NCI-H146 (cell line): Measurements from ENCODE around the gene TMEM203.

ENCODE experiments used
- DNase-seq: peaks from one replicate; lab custom pipeline; 2025; lab: John Stamatoyannopoulos, UW

TMEM203 gene

DNA sequence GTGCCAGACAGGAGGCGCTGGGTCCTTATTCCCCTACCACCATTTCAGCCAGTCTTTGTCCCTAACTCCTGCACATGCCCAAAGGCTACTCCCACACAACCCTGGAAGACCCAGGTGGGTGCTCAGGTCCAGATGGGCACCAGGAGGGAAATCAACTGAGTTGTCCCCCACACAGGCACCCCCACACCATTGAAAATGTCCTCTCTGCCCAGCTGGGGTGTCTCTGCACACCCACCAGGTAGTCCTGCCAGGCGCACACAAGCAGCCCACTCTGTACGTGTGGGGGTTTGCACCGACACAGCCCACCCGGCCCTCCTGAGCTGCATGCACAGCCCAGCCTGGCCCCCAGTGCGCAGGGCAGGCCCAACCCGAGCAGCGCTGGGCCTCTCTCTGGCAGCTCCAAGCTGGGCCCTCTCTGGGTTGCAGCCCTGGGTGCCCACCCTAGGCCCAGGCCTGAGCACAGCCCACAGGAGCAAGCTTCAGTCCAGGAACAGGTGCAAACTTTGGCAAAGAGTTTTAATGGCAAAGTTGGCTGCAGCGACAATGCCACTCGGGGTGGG lies 14.4 kb upstream of the TMEM203 start:
- no peak for DNase-seq

DNA sequence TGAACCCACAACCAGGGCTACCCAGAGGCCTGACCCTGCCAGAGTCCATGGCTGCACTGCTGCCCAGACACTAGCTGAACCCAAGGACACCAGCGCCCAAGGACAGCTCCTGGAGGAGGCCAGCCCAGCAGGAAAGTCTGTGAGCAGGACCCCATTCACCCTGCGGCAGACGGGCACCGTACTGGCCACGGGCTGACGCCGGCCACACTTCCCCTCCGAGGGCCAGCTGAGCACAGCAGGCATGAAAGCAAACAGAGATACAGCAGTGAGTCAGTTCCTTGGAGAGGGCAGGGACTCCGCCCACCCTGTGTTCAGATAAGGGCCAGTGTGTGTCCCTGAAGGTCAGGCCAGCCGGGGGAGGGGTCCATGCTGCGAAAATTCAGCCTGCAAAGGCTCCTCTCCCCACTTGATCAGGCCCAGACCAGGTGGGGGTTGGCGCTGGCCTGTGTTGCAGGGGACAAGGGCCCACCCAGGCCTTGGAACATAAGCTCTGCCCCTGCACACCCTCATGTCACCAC lies 13.4 kb upstream of the TMEM203 start:
- peak; percentile 33 for DNase-seq

- DNase-seq: no peak
Observed at GRCh38 chr9:137218212-137218753, 12.8 kb upstream of the TMEM203 start.

DNA sequence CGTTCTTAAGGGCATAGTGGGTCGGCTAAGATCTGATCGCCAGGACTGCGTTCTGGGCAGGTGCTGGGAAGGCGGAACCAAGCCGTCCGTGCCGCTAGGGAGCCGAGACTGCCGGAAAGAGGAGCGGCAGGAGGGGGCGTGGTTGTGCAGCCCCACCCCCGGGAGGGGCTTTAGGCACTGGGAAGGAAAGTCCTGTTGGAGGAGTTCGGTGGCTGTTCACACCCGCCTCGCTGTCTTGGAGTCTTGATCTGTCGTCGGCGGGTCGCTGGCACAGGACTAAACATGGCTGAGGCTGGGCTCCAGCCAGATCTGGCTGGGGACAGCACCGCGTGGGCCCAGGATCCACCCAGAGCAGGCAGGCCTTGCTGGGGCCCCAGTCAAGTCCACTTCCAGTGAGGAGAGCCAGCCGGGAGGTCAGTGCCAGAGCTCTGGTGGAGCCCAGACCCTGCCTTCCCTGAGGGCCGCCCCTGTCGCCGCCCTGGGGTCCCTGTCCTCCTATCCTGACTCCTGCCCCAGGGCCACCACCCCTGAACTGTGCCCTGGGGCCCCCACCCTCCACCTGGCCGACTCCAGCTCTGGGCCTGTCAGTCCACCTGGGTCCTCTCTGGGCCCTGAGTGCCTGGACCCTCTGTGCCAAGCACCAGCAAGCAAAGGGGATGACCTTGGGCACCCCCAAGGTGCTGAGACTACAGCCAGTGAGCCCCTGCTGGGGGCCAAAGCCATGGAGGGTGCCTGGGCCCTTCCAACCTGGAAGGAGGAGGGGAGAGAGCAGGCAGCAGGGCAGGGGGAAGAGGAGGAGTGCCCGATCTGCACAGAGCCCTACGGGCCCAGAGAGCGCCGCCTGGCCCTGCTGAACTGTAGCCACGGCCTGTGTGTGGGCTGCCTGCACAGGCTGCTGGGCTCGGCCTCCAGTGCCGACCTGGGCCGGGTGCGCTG lies 12.1 kb upstream of the TMEM203 start:
- no peak for DNase-seq

DNA sequence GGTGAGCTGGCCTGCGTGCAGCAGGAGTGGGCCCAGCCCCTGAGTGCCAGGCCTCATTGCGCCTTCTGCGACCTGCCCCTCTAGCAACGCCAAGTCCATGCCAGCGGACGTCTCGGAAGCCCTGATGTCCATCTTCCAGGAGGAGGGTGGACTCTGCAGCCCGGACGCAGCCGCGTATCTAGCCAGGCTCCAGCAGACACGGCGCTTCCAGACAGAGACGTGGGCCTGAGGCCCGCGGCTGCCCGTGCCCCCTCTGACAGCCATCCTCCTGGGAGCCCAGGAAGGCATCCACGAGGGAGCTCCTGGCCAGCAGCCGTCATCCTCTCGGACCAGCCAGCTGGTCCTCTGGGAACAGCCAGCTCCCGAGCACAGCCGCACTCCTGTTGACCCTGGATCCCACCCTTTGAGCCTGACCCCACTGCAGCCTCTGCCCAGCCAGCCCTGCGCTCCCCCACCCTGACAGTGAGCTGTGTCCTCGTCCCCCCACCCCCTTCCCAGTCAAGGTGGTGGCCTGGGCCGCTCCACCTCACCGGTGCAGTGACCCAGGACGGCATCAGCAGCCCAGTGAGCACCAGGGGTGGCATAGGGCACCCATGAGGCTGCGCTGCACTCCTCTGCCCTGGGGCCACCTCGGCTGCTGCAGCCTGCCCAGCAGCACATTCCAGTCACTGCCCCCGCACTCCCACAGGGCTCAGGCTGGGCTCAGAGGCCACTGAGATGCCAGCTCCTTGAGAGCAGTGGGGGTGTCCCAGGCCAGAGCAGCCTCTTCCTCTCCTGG lies 10.9 kb upstream of the TMEM203 start:
- no peak for DNase-seq

GRCh38 chr9:137215196-137215986 lies 9.9 kb upstream of the TMEM203 start:
- DNase-seq: no peak

- DNase-seq: no peak
Observed at GRCh38 chr9:137214620-137215019, 9.2 kb upstream of the TMEM203 start.

GRCh38 chr9:137213160-137214060 lies 8.0 kb upstream of the TMEM203 start:
- DNase-seq: no peak

DNA sequence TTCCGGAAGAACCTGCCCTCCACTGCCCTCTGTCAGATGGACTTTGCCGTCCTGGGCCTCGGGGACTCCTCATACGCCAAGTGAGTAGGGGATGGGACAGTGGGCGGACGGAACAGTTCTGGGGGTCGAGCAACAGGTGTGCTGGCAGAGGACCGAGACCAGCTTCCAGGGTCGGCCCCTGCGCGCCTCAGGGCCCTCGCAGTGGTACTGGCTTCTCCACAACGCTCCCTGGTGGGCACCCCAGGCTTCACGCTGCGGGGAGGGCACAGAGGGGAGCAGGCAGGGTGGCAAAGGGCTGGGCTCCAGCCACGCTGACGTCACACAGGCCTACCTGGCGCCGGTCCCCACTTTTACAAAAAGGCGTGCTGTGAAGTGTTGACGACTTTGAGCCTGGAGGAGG lies 7.1 kb upstream of the TMEM203 start:
- no peak for DNase-seq

DNA sequence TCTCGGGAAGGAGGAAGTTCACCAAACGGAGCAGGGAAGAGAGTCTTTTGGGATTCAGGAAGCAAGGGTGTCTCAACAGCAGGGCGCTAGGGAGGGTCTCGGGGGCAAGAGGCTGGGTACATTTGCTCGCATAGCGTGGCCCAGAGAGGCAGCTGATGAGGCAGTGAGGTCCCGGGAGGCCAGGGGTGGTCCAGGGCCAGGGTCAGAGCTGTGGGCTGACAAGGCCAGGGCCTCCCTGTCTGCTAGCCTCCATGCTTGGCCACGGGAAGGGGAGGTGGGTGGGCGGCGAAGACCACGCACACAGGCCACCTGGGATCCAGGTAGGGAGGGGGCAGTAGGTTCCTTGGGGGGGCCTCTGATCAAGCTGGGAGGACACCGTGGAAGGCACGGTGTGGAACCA lies 6.1 kb upstream of the TMEM203 start:
- DNase-seq: no peak

DNA sequence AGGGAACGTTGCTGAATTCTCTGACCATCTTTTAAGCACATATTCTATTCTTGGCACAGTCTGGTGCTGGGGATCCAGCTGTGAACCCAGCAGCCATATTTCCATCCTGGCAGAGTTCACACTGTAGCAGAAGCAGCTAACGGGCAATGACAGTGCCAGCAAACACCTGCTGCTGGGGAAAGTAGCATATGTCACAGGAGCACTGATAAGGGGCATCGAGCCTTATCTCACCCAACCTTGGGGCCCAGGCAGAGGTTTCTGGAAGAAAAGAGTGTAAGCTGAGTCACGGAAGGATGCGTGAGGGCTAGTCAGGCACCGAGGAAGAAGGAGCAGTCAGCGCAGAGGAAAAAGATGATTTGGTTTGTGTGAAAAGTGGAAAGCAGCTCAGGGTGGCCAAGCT lies 1.2 kb upstream of the TMEM203 start:
- no peak for DNase-seq

DNA sequence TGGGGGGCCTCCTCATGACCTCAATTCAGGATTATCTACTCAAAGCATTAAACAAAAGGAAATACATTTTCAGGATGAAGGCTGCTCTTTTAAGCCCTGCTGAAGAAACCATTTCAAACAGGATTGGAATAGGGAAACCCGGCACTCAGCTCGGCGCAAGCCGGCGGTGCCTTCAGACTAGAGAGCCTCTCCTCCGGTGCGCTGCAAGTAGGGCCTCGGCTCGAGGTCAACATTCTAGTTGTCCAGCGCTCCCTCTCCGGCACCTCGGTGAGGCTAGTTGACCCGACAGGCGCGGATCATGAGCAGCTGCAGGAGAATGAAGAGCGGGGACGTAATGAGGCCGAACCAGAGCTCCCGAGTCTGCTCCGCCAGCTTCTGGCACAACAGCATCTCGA lies 720 bp downstream of the TMEM203 start:
- no peak for DNase-seq

DNA sequence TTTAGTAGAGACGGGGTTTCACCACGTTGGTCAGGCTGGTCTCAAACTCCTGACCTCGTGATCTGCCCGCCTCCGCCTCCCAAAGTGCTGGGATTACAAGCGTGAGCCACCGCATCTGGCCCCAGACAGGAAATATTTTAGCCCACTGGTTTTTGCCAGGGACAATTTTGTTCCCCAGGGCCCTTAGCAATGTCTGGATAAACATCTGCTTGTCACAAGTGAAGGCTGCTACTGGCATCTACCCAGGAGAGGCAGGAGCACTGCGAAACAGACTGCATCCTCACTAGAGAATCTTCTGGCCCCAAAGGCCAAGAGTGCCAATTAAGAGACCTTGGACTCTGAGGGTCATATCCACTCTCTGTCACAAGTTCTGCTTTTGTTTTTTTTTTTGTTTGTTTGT lies 2.5 kb downstream of the TMEM203 start:
- no peak for DNase-seq

GRCh38 chr9:137201205-137201868 lies 4.1 kb downstream of the TMEM203 start:
- DNase-seq: no peak

- DNase-seq: peak; percentile 99
Observed at GRCh38 chr9:137200311-137201204, 4.9 kb downstream of the TMEM203 start, which contains the start of gene TPRN. TPRN (minus strand) TSS chr9:137200741; CDS start chr9:137200711, 30 bp downstream.

GRCh38 chr9:137199411-137200121 lies 5.9 kb downstream of the TMEM203 start:
- DNase-seq: no peak

DNA sequence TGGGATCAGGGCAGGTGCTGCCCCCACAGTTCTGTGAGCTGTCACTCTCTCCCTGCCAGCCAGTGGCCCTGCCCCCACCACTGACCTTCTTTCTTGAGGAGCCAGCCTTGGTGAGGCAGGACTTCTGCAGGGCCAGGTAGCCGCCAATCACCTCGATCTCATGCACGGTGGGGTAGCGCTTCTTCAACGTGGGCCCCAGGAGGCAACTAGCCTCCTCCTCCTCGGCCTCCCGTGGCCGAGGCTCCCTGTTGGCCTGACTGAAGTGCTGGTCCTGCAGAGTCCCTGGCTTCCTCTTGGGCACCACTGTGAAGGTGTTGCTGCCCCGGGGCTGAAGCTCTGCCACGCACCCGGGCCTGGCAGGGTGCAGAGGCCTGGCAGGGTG lies 6.6 kb downstream of the TMEM203 start:
- DNase-seq: no peak
